HG02678 (cell line): ENCODE results near the gene SP6.
A peak's percentile ranks its signal among the peaks of the same experiment; 100 is the strongest.

ENCODE experiments used
- ATAC-seq: cut with Tn5 transposase; IDR thresholded peaks from one replicate; pipeline ENCODE4 v1.9.1; 2021; ENCODE audit warnings: mild to moderate bottlenecking, moderate library complexity; ENCODE audit not compliant: unreplicated experiment

SP6 gene

GRCh38 chr17:47850692-47851573 is at the start of gene SP6:
SP6 (minus strand) TSS chr17:47851163; CDS start chr17:47848429, 2,734 bp downstream.
- ATAC-seq = no peak

- no peak for ATAC-seq
Observed at GRCh38 chr17:47899643-47900042, 48.7 kb upstream of the SP6 start.

- no peak for ATAC-seq
Observed at GRCh38 chr17:47898241-47898640, 47.3 kb upstream of the SP6 start.

- no peak for ATAC-seq
Observed at GRCh38 chr17:47897561-47897960, 46.6 kb upstream of the SP6 start.

- no peak for ATAC-seq
Observed at GRCh38 chr17:47896672-47897490, 45.9 kb upstream of the SP6 start.

GRCh38 chr17:47895856-47896671 is 45.1 kb upstream of the SP6 start, which contains the start of gene SP2:
SP2 (plus strand) TSS chr17:47896236; CDS start chr17:47896287, 51 bp downstream.
- ATAC-seq = peak; percentile 90

- no peak for ATAC-seq
Observed at GRCh38 chr17:47895347-47895855, 44.4 kb upstream of the SP6 start.

GRCh38 chr17:47894498-47895346 is 43.8 kb upstream of the SP6 start:
- ATAC-seq = no peak

GRCh38 chr17:47891545-47892088 is 40.7 kb upstream of the SP6 start:
- no peak for ATAC-seq

GRCh38 chr17:47889734-47890529 is 39.0 kb upstream of the SP6 start:
- no peak for ATAC-seq

- ATAC-seq = no peak
Observed at GRCh38 chr17:47888293-47888692, 37.3 kb upstream of the SP6 start.

GRCh38 chr17:47884905-47885730 is 34.2 kb upstream of the SP6 start:
- no peak for ATAC-seq

GRCh38 chr17:47884427-47884740 is 33.4 kb upstream of the SP6 start:
- ATAC-seq = no peak

GRCh38 chr17:47883589-47884426 is 32.8 kb upstream of the SP6 start:
- no peak for ATAC-seq

GRCh38 chr17:47882695-47883588 is 32.0 kb upstream of the SP6 start:
- no peak for ATAC-seq

- ATAC-seq = no peak
Observed at GRCh38 chr17:47882247-47882646, 31.3 kb upstream of the SP6 start.
